Measurements from ENCODE around the gene FOXP1. TPM values are rescaled to one million over a fixed set of nuclear protein-coding genes. Genes with fewer than 3 reads are reported as not detected.

Gene FOXP1
- total RNA-seq, 1 donor from 2014 or later, result 33.2 TPM

DNA sequence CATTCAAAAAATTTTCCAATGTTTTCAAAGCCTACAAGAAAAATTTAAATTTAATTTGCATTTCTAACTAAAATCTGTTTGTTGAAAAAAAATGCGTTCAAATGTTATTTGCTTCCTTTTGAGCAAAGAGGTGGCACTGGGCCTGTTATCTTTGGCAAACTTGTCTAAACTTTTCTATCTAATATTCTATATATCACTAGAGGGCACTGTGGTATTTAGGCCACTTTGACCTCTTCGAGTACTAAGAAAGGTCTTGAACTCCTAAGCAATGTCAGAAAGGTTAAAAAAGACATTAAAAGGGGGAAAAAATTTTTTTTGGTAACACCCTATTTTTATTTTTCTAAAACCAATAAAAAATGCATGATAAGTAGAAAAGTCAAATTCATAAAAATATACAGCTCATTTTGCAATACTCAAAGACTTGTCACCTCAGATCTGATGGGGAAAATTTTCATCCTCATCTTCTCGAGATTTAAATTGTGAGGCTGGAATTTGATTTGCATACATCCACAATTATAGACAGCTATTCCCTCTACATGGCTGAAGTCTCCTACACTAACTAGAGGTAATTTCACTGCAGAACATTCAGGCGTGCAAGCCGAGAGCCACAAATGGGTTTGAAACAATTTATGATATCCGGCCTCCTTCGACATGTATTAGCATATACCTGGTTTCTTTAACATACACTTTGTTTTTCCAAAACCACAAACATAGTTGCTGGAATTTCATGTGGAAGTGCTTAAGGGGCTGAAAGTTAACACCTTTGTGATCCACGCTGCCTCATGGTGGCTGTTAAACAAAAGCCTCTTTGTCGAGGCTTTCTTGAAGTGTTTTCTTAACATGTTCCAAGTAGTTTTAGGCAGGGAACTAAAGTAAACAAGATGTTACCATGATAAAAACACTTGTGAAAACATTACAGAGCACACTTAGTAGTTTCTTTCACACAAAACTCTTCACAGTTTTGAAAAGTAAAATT lies 576.4 kb downstream of the FOXP1 start:
- FAIRE-seq (no peak), DNase-seq (ENCODE audit: low read depth) (peak; percentile 87)
- no peak overlapping the region for H3K4me3 ChIP-seq (ENCODE audit: low read depth, low read length)
- H3K27me3 ChIP-seq (ENCODE audit: control insufficient read depth, insufficient read depth, low read length), result no peaks in the 10 kb centered on the region
- H3K36me3 ChIP-seq (ENCODE audit: control insufficient read depth, insufficient read depth, low read length), result no peaks in the 10 kb centered on the region
- TF ChIP-seq, protein P1, sequence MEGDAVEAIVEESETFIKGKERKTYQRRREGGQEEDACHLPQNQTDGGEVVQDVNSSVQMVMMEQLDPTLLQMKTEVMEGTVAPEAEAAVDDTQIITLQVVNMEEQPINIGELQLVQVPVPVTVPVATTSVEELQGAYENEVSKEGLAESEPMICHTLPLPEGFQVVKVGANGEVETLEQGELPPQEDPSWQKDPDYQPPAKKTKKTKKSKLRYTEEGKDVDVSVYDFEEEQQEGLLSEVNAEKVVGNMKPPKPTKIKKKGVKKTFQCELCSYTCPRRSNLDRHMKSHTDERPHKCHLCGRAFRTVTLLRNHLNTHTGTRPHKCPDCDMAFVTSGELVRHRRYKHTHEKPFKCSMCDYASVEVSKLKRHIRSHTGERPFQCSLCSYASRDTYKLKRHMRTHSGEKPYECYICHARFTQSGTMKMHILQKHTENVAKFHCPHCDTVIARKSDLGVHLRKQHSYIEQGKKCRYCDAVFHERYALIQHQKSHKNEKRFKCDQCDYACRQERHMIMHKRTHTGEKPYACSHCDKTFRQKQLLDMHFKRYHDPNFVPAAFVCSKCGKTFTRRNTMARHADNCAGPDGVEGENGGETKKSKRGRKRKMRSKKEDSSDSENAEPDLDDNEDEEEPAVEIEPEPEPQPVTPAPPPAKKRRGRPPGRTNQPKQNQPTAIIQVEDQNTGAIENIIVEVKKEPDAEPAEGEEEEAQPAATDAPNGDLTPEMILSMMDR (IDR thresholded peaks at IDR 0.05; ENCODE audit: insufficient read depth, low read length, severe bottlenecking), result peak; percentile 29

DNA sequence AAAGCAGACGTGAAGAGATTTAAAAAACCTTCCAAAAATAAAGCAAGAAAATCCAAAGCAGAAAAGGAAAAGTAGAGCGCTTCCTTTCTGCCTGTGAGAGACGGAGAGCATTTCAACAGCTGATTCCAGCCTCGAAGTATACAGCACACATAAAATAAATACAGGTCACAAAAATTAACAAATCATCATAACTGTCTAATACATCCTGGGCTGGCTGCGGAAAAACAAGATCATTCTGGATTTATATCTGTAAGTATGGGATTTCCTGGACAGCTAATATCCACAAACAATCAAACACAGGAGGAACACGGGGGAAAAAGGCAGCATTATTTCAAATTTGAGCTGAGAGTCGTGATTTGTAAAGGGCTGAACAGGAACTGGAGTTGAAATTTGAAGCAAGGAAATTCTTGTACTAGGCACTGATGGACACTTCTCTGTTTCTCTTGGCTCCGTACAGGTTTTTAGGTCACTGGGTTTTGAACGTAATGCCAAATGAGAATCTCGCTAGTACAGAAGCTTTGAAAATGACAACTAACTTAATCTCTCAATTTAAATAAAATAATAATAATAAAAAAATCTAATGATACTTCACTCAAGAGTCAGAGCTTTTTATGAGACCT lies 577.7 kb downstream of the FOXP1 start:
- FAIRE-seq, result no peak
- TF ChIP-seq, protein P1 (IDR thresholded peaks at IDR 0.05; ENCODE audit: insufficient read depth, low read length, severe bottlenecking), result no peak
- H3K4me3 ChIP-seq (ENCODE audit: low read depth, low read length), result no peak overlapping the region

GRCh38 chr3:71003511-71003910 lies 580.0 kb downstream of the FOXP1 start:
- Histone ChIP-seq H3K36me3 (ENCODE audit: control insufficient read depth, insufficient read depth, low read length) (no peaks in the 10 kb centered on the region), H3K27me3 (ENCODE audit: control insufficient read depth, insufficient read depth, low read length) (no peaks in the 10 kb centered on the region), H3K4me3 (ENCODE audit: low read depth, low read length) (no peak overlapping the region)
- DNase-seq (ENCODE audit: low read depth), result no peak
- TF ChIP-seq, protein P1 (IDR thresholded peaks at IDR 0.05; ENCODE audit: insufficient read depth, low read length, severe bottlenecking), result no peak
- FAIRE-seq, result no peak

More for the DNA sequence above, 577.7 kb downstream of the FOXP1 start:
- DNase-seq (ENCODE audit: low read depth), result no peak
- H3K27me3 ChIP-seq (ENCODE audit: control insufficient read depth, insufficient read depth, low read length), result no peaks in the 10 kb centered on the region
- H3K36me3 ChIP-seq (ENCODE audit: control insufficient read depth, insufficient read depth, low read length), result no peaks in the 10 kb centered on the region

- TF ChIP-seq, protein P1 (IDR thresholded peaks at IDR 0.05; ENCODE audit: insufficient read depth, low read length, severe bottlenecking), result no peak
- DNase-seq (ENCODE audit: low read depth), result no peak
- Histone ChIP-seq H3K4me3 (ENCODE audit: low read depth, low read length) (no peak overlapping the region), H3K36me3 (ENCODE audit: control insufficient read depth, insufficient read depth, low read length) (no peaks in the 10 kb centered on the region), H3K27me3 (ENCODE audit: control insufficient read depth, insufficient read depth, low read length) (no peaks in the 10 kb centered on the region)
- no peak for FAIRE-seq
Observed at GRCh38 chr3:71002298-71002697, 581.2 kb downstream of the FOXP1 start.

GRCh38 chr3:71001303-71001830 lies 582.2 kb downstream of the FOXP1 start:
- FAIRE-seq (no peak), DNase-seq (ENCODE audit: low read depth) (no peak)
- Histone ChIP-seq H3K27me3 (ENCODE audit: control insufficient read depth, insufficient read depth, low read length) (no peaks in the 10 kb centered on the region), H3K36me3 (ENCODE audit: control insufficient read depth, insufficient read depth, low read length) (no peaks in the 10 kb centered on the region), H3K4me3 (ENCODE audit: low read depth, low read length) (no peak overlapping the region)
- TF ChIP-seq, protein P1 (IDR thresholded peaks at IDR 0.05; ENCODE audit: insufficient read depth, low read length, severe bottlenecking), result no peak

All from bronchial epithelial cell (primary cell).